Right lobe of liver (tissue), 6 donors: ENCODE measurements around the gene C2orf76. TPM values are rescaled to one million over a fixed set of nuclear protein-coding genes. Genes with fewer than 3 reads are reported as not detected.

Experiments used
- ATAC-seq, 4 donors: fragments of 200-7000 bp; cut with Tn5 transposase; one replicate each; pipeline ENCODE4 v1.9.1; 2020; ENCODE audit warnings: mild to moderate bottlenecking in 4 of 4, moderate library complexity in 4 of 4
- DNase-seq, 3 donors: peaks; one replicate each; pipeline ENCODE4 v3.0.0-alpha.2; 2020
- H3K27ac ChIP-seq, 3 donors: fragments of 200-600 bp; one replicate each; pipeline ENCODE4 v1.8.0; 2022
- H3K27me3 ChIP-seq, 2 donors: fragments of 200-600 bp; one replicate each; pipeline ENCODE4 v1.8.0; 2022
- H3K36me3 ChIP-seq, 4 donors: fragments of 200-600 bp; sonication (generic) in 1 of 4; one replicate each; pipeline versions ENCODE4 v1.5.1 to v1.8.0; 2017 to 2022; ENCODE audit warnings: control low read depth in 1 of 4
- H3K4me1 ChIP-seq, 4 donors: fragments of 200-600 bp; sonication (generic) in 1 of 4; one replicate each; pipeline versions ENCODE4 v1.5.1 to v1.8.0; 2017 to 2022; ENCODE audit warnings: control low read depth in 1 of 4
- H3K4me3 ChIP-seq, 3 donors: fragments of 200-600 bp; one replicate each; pipeline ENCODE4 v1.8.0; 2022
- H3K9me3 ChIP-seq, 4 donors: fragments of 200-600 bp; sonication (generic) in 1 of 4; one replicate each; pipeline versions ENCODE4 v1.5.1 to v1.8.0; 2017 to 2022; ENCODE audit warnings: control low read depth in 1 of 4
- CTCF ChIP-seq, 4 donors: fragments of 200-600 bp in 3 of 4; fragments of 450-650 bp in 1 of 4; IDR thresholded peaks; one replicate each; pipeline versions ENCODE4 v1.5.1 to v1.8.0; 2016 to 2022; ENCODE audit warnings: antibody characterized with exemption in 4 of 4, mild to moderate bottlenecking in 2 of 4
- POLR2A ChIP-seq: fragments of 450-650 bp; IDR thresholded peaks from one replicate; pipeline ENCODE4 v1.6.1; 2017; ENCODE audit warnings: antibody characterized with exemption, mild to moderate bottlenecking
- WGBS: methylation state at CpG from one replicate; pipeline ENCODE4 v1.1.6; 2018; ENCODE audit warnings: low coverage, low lambda C conversion rate; ENCODE audit not compliant: insufficient coverage; ENCODE audit errors: missing lambda C conversion rate; 5-methylcytosine and 5-hydroxymethylcytosine counted together
- intact Hi-C, 2 donors: fragments of 100-400 bp; cut with DNase I; formaldehyde crosslinking; loops; one replicate each; pipeline versions ENCODE4 v1.11.2 to v1.14.1; 2022
- total RNA-seq, 6 experiments: library from RNA; depleted of rRNA in 2 of 6; stranded (reverse); fragments of >200 nt in 2 of 6; fragmentation: NEBNext Ultra II Directional in 3 of 6; extraction: Animal tissue kit (Norgen Biotek cat#: 25700) in 3 of 6; gene quantifications; one replicate each; pipeline versions ENCODE4 v1.1.0 to v1.2.4, GENCODE V29; 2016 to 2023
- donor health status: DM: no; HTN: yes; CAD: no.
- donor health status: DM: no; HTN: no; CAD: no.
- donor health status: DM: no; HTN: no; CAD: no.
- donor health status: DM: no; HTN: yes; CAD: no.
- donor health status: DM: no; HTN: yes; CAD: no.

Gene C2orf76
- total RNA-seq, 6 experiments from 2014 or later, result 2.6 to 5.5 (median 3.5) TPM

- peak in 2 of 4 donors; percentile 33 to 48 for ATAC-seq
Observed at GRCh38 chr2:119263656-119264055, 103.0 kb downstream of the C2orf76 start.

GRCh38 chr2:119263025-119263424, 103.6 kb downstream of the C2orf76 start:
- H3K9me3 ChIP-seq, result no peaks in the 10 kb centered on the region
- DNase-seq (no peak), ATAC-seq (no peak)
- WGBS, result 91% methylated on average over 16 of the region's 23 CpGs
- TF ChIP-seq POLR2A, result no peak
- TF ChIP-seq CTCF (IDR thresholded peaks at IDR 0.05), result no peak
- no peaks in the 10 kb centered on the region for H3K4me1 ChIP-seq
- H3K27ac ChIP-seq, result no peak overlapping the region
- intact Hi-C loops, result no loop called here
- H3K4me3 ChIP-seq, result no peak overlapping the region
- H3K27me3 ChIP-seq, result no peaks in the 10 kb centered on the region
- H3K36me3 ChIP-seq, result peaks cover 0 to 71% (median 29%) of the 10 kb centered on the region in 4 donors

More at GRCh38 chr2:119263656-119264055, 103.0 kb downstream of the C2orf76 start:
- no peaks in the 10 kb centered on the region for H3K4me1 ChIP-seq
- WGBS, result 43% methylated on average over 4 of the region's 5 CpGs
- H3K27ac ChIP-seq, result no peak overlapping the region
- H3K27me3 ChIP-seq, result no peaks in the 10 kb centered on the region
- no peaks in the 10 kb centered on the region for H3K9me3 ChIP-seq
- no peak for DNase-seq
- intact Hi-C loops, result no loop called here
- H3K4me3 ChIP-seq, result no peak overlapping the region
- TF ChIP-seq POLR2A (no peak), CTCF (IDR thresholded peaks at IDR 0.05) (no peak)
- H3K36me3 ChIP-seq, result peaks cover 0 to 71% (median 28%) of the 10 kb centered on the region in 4 donors

- no peak for ATAC-seq
- DNase-seq, result no peak
- TF ChIP-seq CTCF (IDR thresholded peaks at IDR 0.05) (no peak), POLR2A (no peak)
- H3K9me3 ChIP-seq, result no peaks in the 10 kb centered on the region
- no peaks in the 10 kb centered on the region for H3K4me1 ChIP-seq
- H3K36me3 ChIP-seq, result peaks cover 0 to 76% (median 36%) of the 10 kb centered on the region in 4 donors
- H3K4me3 ChIP-seq, result no peak overlapping the region
- intact Hi-C loops, result no loop called here
- H3K27me3 ChIP-seq, result no peaks in the 10 kb centered on the region
- H3K27ac ChIP-seq, result no peak overlapping the region
- WGBS, result 68% methylated on average over 5 of the region's 17 CpGs
Observed at GRCh38 chr2:119261493-119262225, 105.0 kb downstream of the C2orf76 start.

GRCh38 chr2:119260646-119261492, 105.8 kb downstream of the C2orf76 start:
- no peak for TF ChIP-seq POLR2A
- H3K27ac ChIP-seq, result no peak overlapping the region
- DNase-seq, result no peak
- H3K4me1 ChIP-seq, result no peaks in the 10 kb centered on the region
- no peak overlapping the region for H3K4me3 ChIP-seq
- intact Hi-C loops, result no loop called here
- H3K36me3 ChIP-seq, result peaks cover 0 to 78% (median 39%) of the 10 kb centered on the region in 4 donors
- no peaks in the 10 kb centered on the region for H3K27me3 ChIP-seq
- no peak for ATAC-seq
- H3K9me3 ChIP-seq, result no peaks in the 10 kb centered on the region
- WGBS, result 78% methylated on average over 10 of the region's 11 CpGs
